Esophagus muscularis mucosa (tissue), 4 donors: ENCODE results near the gene PIK3C2G. TPM values are rescaled to one million over a fixed set of nuclear protein-coding genes. Genes with fewer than 3 reads are reported as not detected.
"Not testable (repeated sequence)": the region's sequence is repeated elsewhere in the genome, so short reads cannot be mapped to it uniquely, and the experiment has no call there.

Source experiments
- DNase-seq: peaks from one replicate; pipeline ENCODE4 v3.0.0-alpha.2; 2017; ENCODE audit errors: extremely low spot score
- H3K27ac ChIP-seq, 4 donors: fragments of 200-600 bp; sonication (generic); replicated peaks in 1 of 4; 1 replicate in 3 of 4; 2 replicates in 1 of 4; pipeline ENCODE4 v1.5.1; 2016 to 2019; ENCODE audit warnings: mild to moderate bottlenecking in 1 of 4
- H3K27me3 ChIP-seq, 4 donors: fragments of 200-600 bp; sonication (generic); one replicate each; pipeline versions ENCODE4 v1.5.1 to v1.6.0; 2016 to 2019
- H3K36me3 ChIP-seq, 4 donors: fragments of 200-600 bp; sonication (generic); one replicate each; pipeline ENCODE4 v1.5.1; 2016 to 2019
- H3K4me1 ChIP-seq, 4 donors: fragments of 200-600 bp; sonication (generic); one replicate each; pipeline ENCODE4 v1.5.1; 2016 to 2019
- H3K4me3 ChIP-seq, 4 donors: fragments of 200-600 bp; sonication (generic); 1 replicate in 2 of 4; 2 replicates in 2 of 4; pipeline ENCODE4 v1.5.1; 2016 to 2019; ENCODE audit warnings: mild to moderate bottlenecking in 4 of 4, moderate library complexity in 1 of 4
- H3K9me3 ChIP-seq, 4 donors: fragments of 200-600 bp; sonication (generic); 1 replicate in 3 of 4; 2 replicates in 1 of 4; pipeline ENCODE4 v1.5.1; 2016 to 2019
- EP300 ChIP-seq: sonication (generic); formaldehyde crosslinking; IDR thresholded peaks from one replicate; pipeline ENCODE4 v1.6.1; 2017; ENCODE audit warnings: antibody characterized with exemption
- POLR2A ChIP-seq: fragments of 450-650 bp; IDR thresholded peaks from one replicate; pipeline ENCODE4 v1.6.1; 2017; ENCODE audit warnings: antibody characterized with exemption, moderate library complexity, mild to moderate bottlenecking, low read depth
- POLR2AphosphoS5 ChIP-seq, 2 donors: sonication (generic); formaldehyde crosslinking; IDR thresholded peaks; one replicate each; pipeline ENCODE4 v1.6.1; 2017; ENCODE audit warnings: antibody characterized with exemption in 2 of 2
- WGBS: methylation state at CpG from one replicate; pipeline ENCODE4 v1.1.5; 2018; 5-methylcytosine and 5-hydroxymethylcytosine counted together
- intact Hi-C: fragments of 100-400 bp; cut with DNase I; formaldehyde crosslinking; loops from one replicate; pipeline ENCODE4 v1.15.1; 2023
- total RNA-seq, 4 donors: library from RNA; depleted of rRNA; stranded (reverse); fragments of >200 nt; gene quantifications; one replicate each; pipeline versions ENCODE4 v1.1.0 to v1.2.1, GENCODE V29; 2016
- TF ChIP-seq, protein P1 (sequence below), 3 experiments: fragments of 200-600 bp in 2 of 3; fragments of 450-650 bp in 1 of 3; sonication (generic) in 2 of 3; IDR thresholded peaks; one replicate each; pipeline ENCODE4 v1.5.1; 2017 to 2019; ENCODE audit warnings: antibody characterized with exemption in 3 of 3, mild to moderate bottlenecking in 2 of 3, moderate library complexity in 1 of 3

The PIK3C2G gene
- total RNA-seq, 4 donors from 2014 or later = 0.06 to 1.2 (median 0.61) TPM

DNA sequence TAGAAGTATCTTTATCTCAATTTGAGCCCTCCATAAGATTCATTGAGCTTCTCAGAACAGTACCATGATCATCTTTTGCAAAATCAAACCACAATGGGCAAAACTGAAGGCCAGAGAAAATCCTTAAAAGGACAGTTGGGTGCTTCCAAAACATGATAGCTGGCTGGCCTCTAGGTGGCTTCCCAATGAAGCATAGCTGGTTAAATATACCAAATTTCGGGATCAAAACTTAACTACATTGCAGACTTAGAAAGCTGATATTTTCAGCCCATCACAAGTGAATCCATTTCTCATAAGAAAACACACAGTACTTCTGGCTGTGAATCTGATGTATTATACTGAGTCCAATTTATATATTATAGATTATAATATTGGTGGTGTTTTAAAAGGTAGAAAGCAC, 15.3 kb upstream of the PIK3C2G start:
- intact Hi-C loops = loop anchor here (10.0 kb wide), 1 partner anchor 1049 kb away; no protein-coding TSS in a partner anchor
- Histone ChIP-seq H3K4me1 (peaks cover 0 to 8% (median 3%) of the 10 kb centered on the region in 4 donors), H3K9me3 (no peaks in the 10 kb centered on the region), H3K27ac (no peak overlapping the region), H3K27me3 (no peaks in the 10 kb centered on the region), H3K36me3 (no peaks in the 10 kb centered on the region), H3K4me3 (no peak overlapping the region)
- no peak for DNase-seq
- WGBS = 96% methylated on average over 1 of the region's 1 CpG
- TF ChIP-seq POLR2A (no peak), EP300 (no peak), POLR2AphosphoS5 (IDR thresholded peaks at IDR 0.05) (no peak)
- TF ChIP-seq, protein P1, sequence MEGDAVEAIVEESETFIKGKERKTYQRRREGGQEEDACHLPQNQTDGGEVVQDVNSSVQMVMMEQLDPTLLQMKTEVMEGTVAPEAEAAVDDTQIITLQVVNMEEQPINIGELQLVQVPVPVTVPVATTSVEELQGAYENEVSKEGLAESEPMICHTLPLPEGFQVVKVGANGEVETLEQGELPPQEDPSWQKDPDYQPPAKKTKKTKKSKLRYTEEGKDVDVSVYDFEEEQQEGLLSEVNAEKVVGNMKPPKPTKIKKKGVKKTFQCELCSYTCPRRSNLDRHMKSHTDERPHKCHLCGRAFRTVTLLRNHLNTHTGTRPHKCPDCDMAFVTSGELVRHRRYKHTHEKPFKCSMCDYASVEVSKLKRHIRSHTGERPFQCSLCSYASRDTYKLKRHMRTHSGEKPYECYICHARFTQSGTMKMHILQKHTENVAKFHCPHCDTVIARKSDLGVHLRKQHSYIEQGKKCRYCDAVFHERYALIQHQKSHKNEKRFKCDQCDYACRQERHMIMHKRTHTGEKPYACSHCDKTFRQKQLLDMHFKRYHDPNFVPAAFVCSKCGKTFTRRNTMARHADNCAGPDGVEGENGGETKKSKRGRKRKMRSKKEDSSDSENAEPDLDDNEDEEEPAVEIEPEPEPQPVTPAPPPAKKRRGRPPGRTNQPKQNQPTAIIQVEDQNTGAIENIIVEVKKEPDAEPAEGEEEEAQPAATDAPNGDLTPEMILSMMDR (IDR thresholded peaks at IDR 0.05) = no peak

- H3K36me3 ChIP-seq = no peaks in the 10 kb centered on the region
- 22% methylated on average over 6 of the region's 6 CpGs for whole genome bisulfite sequencing
- no peak overlapping the region for H3K4me3 ChIP-seq
- H3K27me3 ChIP-seq = no peaks in the 10 kb centered on the region
- H3K4me1 ChIP-seq = peaks cover 0 to 9% (median 4%) of the 10 kb centered on the region in 4 donors
- H3K27ac ChIP-seq = no peak overlapping the region
- H3K9me3 ChIP-seq = no peaks in the 10 kb centered on the region
- DNase-seq = no peak
- intact Hi-C loops = no loop called here
- TF ChIP-seq, protein P1 (IDR thresholded peaks at IDR 0.05) = peak; percentile 62 to 76 (median 69)
- TF ChIP-seq EP300 = no peak
- no peak for TF ChIP-seq POLR2AphosphoS5 (IDR thresholded peaks at IDR 0.05)
- no peak for TF ChIP-seq POLR2A
Observed at GRCh38 chr12:18250313-18250916, 10.9 kb upstream of the PIK3C2G start.

DNA sequence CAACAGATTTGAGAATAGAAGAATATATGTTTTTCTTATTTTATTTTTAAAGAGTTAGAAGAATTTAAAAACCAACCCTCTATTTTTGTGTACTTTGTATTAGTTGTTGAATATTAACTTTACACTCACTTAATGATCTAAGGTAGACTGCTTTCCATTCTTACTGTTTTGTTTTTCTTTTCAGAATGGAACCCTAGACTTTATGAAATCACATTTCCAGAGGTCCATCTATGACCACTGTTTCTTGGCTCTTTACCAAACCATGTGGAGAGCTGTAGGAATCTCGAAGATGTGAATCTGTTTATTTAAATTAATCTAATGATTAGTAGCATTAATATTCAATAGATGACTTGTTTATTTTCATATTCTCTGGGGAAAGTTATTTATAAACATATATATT, 7.2 kb upstream of the PIK3C2G start:
- no peaks in the 10 kb centered on the region for H3K36me3 ChIP-seq
- TF ChIP-seq EP300 = no peak
- TF ChIP-seq, protein P1 (IDR thresholded peaks at IDR 0.05) = no peak
- no peak for TF ChIP-seq POLR2AphosphoS5 (IDR thresholded peaks at IDR 0.05)
- TF ChIP-seq POLR2A = no peak
- WGBS = 64% methylated on average over 1 of the region's 1 CpG
- no peaks in the 10 kb centered on the region for H3K27me3 ChIP-seq
- DNase-seq = no peak
- no peak overlapping the region for H3K27ac ChIP-seq
- intact Hi-C loops = no loop called here
- no peak overlapping the region for H3K4me3 ChIP-seq
- H3K9me3 ChIP-seq = no peaks in the 10 kb centered on the region
- peaks cover 0 to 9% (median 4%) of the 10 kb centered on the region in 4 donors for H3K4me1 ChIP-seq

- 86% methylated on average over 6 of the region's 6 CpGs for WGBS
- intact Hi-C loops = not testable (repeated sequence)
Observed at GRCh38 chr12:18255004-18255403, 6.3 kb upstream of the PIK3C2G start.

DNA sequence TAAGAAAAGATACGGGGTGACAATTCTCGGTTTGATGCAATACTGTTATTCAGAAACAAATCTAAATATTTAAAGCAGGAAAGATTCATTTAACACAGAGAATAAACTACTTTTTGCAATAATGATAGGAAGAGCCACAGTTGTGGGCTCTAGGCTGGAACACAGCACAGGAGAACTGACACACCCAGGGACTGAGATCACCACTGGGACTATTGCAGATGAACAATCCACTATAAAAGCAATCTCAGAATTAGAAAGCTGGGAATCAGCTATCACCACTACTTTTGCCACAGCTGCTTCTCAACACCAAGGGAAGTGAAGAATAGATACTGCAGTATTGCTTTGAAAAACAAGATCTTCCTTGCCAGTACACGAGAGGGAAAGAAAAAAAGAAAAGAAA, 4.1 kb upstream of the PIK3C2G start:
- intact Hi-C loops = no loop called here
- WGBS = 75% methylated on average over 3 of the region's 3 CpGs
- peaks cover 0 to 4% (median 0%) of the 10 kb centered on the region in 4 donors for H3K4me1 ChIP-seq
- no peak for DNase-seq
- H3K9me3 ChIP-seq = no peaks in the 10 kb centered on the region
- H3K27ac ChIP-seq = no peak overlapping the region
- no peaks in the 10 kb centered on the region for H3K27me3 ChIP-seq
- TF ChIP-seq, protein P1 (IDR thresholded peaks at IDR 0.05) = no peak
- TF ChIP-seq EP300 = no peak
- TF ChIP-seq POLR2AphosphoS5 (IDR thresholded peaks at IDR 0.05) = no peak
- no peak for TF ChIP-seq POLR2A
- no peak overlapping the region for H3K4me3 ChIP-seq
- no peaks in the 10 kb centered on the region for H3K36me3 ChIP-seq

More at GRCh38 chr12:18255004-18255403, 6.3 kb upstream of the PIK3C2G start:
- not testable (repeated sequence) for H3K4me1 ChIP-seq, H3K27ac ChIP-seq, DNase-seq, H3K27me3 ChIP-seq, H3K4me3 ChIP-seq, H3K36me3 ChIP-seq, H3K9me3 ChIP-seq
